HG02852 (cell line): ENCODE results near the gene RAB3C.
A peak's percentile ranks its signal among the peaks of the same experiment; 100 is the strongest.

Experiments
- ATAC-seq: cut with Tn5 transposase; IDR thresholded peaks from one replicate; pipeline ENCODE4 v1.9.1; 2021; ENCODE audit warnings: mild to moderate bottlenecking, moderate library complexity; ENCODE audit not compliant: unreplicated experiment

RAB3C gene

GRCh38 chr5:58765058-58765457 is 182.2 kb downstream of the RAB3C start:
- no peak for ATAC-seq

- ATAC-seq: no peak
These were observed 184.2 kb downstream of the RAB3C start for GRCh38 chr5:58767104-58767503.

- no peak for ATAC-seq
These were observed 187.3 kb downstream of the RAB3C start for GRCh38 chr5:58770136-58770535.

GRCh38 chr5:58771796-58772195 is 188.9 kb downstream of the RAB3C start:
- ATAC-seq: no peak

- no peak for ATAC-seq
These were observed 191.0 kb downstream of the RAB3C start for GRCh38 chr5:58773744-58774441.

- ATAC-seq: no peak
These were observed 192.1 kb downstream of the RAB3C start for GRCh38 chr5:58774937-58775336.

- ATAC-seq: peak; percentile 68
These were observed 192.9 kb downstream of the RAB3C start for GRCh38 chr5:58775701-58776262.

GRCh38 chr5:58776559-58776958 is 193.7 kb downstream of the RAB3C start:
- ATAC-seq: no peak

GRCh38 chr5:58778888-58779287 is 196.0 kb downstream of the RAB3C start:
- no peak for ATAC-seq

- ATAC-seq: peak; percentile 42
These were observed 203.2 kb downstream of the RAB3C start for GRCh38 chr5:58786035-58786434.

GRCh38 chr5:58786711-58787303 is 203.9 kb downstream of the RAB3C start:
- ATAC-seq: peak; percentile 71

GRCh38 chr5:58787987-58788386 is 205.1 kb downstream of the RAB3C start:
- ATAC-seq: no peak

- ATAC-seq: no peak
These were observed 211.2 kb downstream of the RAB3C start for GRCh38 chr5:58793888-58794657.

GRCh38 chr5:58794875-58795274 is 212.0 kb downstream of the RAB3C start:
- no peak for ATAC-seq

- no peak for ATAC-seq
These were observed 212.5 kb downstream of the RAB3C start for GRCh38 chr5:58795327-58795726.

- no peak for ATAC-seq
These were observed 214.1 kb downstream of the RAB3C start for GRCh38 chr5:58797021-58797420.

GRCh38 chr5:58800356-58800755 is 217.5 kb downstream of the RAB3C start:
- no peak for ATAC-seq

- no peak for ATAC-seq
These were observed 218.1 kb downstream of the RAB3C start for GRCh38 chr5:58800861-58801540.

- no peak for ATAC-seq
These were observed 220.2 kb downstream of the RAB3C start for GRCh38 chr5:58803056-58803455.

- ATAC-seq: no peak
These were observed 221.4 kb downstream of the RAB3C start for GRCh38 chr5:58804291-58804690.

- no peak for ATAC-seq
These were observed 227.2 kb downstream of the RAB3C start for GRCh38 chr5:58810086-58810485.
